COR-L47 (cell line): ENCODE measurements around the gene METAP1D.
"Not testable (repeated sequence)": the region's sequence is repeated elsewhere in the genome, so short reads cannot be mapped to it uniquely, and the experiment has no call there.

Experiments
- DNase-seq: peaks from one replicate; lab custom pipeline; 2025; lab: John Stamatoyannopoulos, UW

METAP1D gene

DNA sequence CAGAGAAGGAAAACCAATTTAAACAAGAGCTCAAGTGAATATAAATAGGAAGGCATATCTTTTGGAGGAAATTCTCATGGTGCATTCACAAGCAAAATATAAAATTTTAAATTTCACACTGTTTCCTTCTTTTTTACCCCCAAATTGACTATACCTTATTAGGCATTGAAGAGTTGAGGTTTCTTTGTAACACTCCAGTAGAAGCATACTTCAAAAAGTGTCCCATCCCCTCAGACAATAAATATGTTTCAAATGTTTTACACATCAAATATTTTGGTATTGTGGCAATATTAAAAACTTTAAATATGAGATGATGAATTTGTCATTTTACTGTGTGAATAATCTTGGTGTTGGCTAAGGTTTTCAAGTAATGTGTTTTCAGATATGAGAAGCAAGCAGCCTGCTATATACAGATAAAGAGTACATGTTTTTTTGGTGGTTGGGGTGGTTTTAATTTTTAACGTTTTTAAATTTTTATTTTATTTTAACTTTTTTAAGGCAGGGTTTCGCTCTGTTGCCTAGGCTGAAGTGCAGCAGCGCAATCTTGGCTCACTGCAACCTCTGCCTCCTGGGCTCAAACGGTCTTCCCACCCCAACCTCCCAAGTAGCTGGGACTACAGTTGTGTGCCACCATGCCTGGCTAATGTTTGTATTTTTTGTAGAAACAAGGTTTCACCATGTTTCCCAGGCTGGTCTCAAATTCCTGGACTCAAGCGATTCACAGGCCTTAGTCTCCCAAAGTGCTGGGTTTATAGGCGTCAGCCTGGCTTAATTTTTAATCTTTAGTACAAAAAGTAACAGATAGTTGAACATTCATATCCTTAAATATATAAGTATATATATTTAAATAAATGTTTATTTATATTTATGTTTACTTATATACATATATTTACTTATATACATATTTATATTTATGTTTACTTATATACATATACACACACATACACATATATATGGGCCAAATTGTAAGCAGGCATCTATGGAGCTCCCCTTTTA lies 49.1 kb downstream of the METAP1D start:
- DNase-seq = no peak

DNA sequence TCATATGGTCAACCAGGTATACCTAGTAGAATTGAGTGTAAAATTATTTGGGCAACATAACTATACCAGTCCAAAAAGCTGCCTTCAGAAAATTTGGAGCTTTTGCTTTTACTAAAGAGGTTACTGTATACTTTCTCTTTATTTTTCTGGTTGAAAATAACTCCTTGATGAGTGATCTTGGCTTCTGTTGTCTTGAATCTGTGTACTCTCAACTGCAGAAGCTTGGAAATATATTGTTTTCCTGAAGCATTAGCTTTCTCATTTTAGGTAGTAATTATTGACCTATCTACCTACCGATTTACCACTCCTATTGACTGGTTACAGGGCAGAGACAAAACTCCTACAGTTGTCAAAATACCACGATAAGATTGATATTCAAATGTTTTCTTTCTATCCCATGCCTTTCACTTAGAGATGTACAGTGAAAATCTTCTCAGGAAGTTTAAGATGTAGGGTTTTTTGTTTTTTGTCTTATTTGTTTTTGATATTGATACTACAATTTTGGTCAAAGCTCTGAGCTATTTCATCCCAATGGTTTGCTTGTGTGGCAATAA lies 49.9 kb downstream of the METAP1D start:
- DNase-seq = no peak

DNA sequence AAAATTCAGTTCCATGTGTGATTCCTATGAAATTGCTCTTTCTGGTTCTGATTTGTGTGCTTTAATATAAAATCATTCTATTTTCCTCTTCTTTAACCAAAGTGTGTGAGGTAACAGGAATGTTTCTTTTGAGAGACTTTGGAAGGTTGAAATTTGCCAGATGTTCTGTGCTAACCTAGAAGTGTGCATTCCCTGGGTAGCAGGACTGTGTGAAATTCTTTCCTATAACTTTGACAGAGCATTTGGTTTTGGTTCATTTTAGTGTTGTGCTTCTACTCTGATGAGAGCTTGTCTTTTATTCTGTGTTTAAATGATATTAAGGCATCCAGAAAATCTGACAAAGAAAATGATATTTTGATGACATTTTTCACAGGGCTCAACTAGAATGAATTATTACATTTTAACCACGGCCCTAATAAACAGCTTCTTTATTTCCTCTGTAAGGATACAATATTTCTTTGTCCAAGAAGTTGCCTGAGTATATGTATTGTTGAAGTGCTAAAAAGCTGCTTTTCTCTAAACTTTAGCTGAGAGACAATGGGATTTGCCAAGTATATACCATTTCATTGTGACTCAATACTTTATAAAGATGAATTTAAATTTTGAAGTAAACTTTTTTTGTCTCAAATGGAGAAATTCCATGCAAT lies 50.8 kb downstream of the METAP1D start:
- DNase-seq = no peak

DNA sequence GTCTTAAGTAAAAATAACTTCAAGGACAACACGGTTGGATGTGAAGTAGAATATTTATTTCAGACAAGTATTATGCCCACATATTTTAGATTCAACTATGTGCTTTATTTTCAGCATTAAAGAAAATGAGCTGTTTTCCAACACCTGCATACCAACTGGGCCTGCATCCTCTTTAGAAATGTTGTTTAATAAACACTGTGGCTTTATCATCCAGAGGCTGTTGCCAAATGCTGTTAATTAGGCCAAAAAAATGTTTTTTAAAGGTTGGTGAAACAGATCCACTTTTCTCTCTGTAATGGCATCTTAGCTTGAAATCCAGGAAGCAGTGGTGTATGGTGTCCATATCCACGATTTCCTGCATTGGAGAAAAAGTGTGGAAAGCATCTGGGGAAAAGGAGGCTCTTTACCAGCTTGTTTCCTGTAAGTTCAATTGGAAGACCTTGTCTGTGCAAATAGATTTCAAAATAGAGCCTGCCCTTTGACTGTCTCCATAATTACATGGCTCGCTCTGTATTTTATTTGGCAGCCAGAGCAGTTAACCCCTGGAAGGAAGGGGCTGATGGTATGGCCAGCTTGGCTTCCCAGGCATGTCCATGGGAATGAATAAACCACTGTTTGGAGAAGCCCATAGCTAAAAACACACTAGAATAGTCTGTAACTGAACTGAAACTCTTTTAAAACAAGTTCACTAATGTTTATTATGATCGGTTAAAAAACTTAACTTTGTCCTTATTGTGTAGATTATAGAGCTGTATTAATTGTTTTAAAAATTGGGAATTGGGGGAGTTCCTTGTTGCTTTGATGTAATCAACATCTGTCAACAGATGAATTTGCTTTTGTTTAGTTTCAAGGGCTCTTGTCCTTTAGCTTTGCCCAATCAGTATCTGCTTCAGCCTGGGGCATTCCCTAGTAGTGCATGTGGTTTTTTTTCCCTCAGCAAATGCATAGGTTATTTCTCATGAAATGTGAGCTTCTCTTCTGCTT lies 52.5 kb downstream of the METAP1D start:
- peak; percentile 51 for DNase-seq

DNA sequence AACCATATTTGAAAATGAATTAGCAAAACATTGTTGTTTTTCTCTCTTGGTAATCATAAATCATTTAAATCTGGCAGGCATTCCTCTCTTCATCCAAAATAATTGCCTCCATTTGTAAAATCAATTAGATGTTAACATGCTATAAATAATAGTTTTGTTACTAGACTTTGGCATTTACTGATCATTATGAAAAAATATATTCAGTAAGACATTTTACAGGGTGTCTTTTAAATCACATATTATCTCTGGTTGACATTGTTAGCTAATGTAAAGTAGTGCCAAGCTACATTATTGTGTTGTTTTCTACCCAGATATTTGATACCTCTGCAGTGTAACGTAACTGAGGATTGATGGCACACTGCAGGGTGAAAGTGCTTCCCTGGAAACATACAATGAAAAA lies 53.7 kb downstream of the METAP1D start:
- no peak for DNase-seq

DNA sequence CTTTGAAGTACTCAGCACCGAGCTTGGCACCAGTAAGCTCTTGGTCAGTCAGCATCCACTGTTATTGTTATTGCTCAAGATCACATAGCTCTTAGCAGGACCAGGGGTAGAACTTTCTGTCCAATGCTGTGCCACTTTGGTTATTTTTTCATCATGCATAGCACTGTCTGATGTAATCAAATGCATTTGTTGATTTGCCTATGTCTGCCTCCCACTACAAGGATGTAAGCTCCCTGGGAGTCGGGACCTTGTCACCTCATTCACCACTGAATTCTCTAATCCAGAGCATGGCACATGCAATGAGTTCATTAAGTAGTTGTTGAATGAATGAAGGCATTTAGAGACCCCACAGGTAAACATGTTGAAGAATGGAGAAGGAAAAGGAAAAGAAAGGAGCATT lies 56.5 kb downstream of the METAP1D start:
- DNase-seq = no peak

DNA sequence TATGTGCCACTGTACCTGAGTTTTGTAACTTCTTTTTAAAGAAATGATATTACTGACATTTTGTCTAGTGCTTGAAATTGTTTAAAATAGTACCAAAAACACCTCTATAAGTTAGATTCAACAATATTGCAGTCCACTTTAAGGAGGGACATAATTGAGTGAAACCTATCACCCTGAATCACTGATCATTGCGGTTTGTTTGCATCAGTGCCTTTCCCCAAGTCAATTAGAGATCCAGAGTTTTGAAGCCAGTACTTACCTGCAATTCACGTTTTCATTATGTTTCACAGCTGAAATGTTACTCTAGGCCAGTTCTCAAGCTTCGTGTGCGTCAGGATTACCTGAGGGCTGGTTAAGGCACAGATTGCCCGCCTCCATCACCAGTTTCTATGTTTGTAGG lies 58.9 kb downstream of the METAP1D start:
- DNase-seq = no peak

DNA sequence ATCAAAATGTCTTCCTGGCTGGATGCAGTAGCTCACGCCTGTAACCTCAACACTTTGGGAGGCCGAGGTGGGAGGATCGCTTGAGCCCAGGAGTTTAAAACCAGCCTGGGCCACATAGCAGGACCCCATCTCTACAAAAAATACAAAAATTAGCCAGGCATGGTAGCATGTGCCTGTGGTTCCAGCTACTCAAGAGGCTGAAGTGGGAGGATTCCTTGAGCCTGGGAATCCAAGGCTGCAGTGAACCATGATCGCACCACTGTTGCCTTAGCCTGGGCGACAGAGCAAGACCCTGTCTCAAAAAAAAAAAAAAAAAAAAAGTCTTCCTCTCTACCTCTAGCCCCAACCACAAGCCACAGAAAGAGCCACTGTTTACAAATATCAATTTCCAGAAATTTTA lies 60.4 kb downstream of the METAP1D start:
- DNase-seq = not testable (repeated sequence)

DNA sequence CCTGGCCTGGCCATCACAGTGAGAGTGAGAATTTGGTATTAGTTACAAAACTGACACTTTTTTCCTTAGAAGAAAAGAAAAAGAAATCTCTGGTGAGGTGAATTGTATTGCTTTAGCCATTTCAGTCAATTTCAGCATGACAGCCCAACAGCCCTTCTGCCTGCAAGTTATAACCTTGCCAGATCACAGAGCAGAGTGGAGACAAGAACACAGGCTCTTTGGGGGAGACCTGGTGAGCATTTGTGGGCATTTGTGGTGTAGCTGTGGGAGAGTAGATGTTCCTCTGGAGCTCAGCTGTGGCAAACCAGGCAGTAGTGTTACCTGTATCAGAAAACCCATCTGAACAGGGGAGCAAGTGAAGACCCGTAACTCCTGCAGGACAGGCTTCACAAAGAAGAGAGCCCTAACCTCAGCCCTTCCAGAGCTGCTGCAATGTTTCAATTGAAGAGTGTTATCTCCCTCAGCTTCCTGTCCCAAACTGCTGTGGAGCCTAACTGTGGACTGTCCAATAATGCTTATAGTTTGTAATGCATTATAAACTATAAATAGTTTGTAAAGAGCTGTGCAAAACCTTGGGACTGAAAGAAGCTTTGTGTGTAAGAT lies 62.8 kb downstream of the METAP1D start:
- DNase-seq = no peak

DNA sequence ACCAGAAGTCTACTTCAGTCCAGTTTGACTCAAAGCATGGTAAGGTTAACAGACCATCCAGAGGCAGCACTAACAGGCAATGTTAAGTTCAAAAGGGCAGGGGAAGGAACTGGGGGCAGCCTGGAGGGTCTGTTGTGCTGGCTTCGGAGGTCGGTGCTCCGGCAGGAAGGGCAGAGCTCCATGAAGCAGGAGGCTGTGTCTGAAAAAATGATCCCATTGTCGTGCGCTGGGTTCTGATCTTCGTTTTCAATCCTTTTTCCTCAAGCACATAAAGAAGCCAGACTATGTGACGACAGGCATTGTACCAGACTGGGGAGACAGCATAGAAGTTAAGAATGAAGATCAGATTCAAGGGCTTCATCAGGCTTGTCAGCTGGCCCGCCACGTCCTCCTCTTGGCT lies 63.7 kb downstream of the METAP1D start:
- DNase-seq = no peak

DNA sequence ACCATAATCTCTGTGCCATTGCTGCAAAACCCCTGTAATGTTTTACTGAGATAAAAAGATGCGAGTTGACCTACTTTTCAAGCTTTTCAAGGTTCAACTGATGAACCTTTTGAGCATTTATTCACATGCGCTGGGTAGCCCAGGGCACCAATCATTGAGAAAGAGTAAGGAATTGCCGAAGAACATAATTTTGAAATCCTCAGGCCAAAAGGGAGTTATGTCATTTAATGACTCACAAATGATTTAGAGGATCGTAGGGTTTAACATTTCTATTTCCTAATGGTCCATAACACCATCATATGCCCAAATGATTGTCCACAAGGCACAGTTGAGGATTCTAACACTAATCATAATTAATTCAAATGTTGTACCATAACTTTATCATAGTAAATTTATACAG lies 65.4 kb downstream of the METAP1D start:
- no peak for DNase-seq

DNA sequence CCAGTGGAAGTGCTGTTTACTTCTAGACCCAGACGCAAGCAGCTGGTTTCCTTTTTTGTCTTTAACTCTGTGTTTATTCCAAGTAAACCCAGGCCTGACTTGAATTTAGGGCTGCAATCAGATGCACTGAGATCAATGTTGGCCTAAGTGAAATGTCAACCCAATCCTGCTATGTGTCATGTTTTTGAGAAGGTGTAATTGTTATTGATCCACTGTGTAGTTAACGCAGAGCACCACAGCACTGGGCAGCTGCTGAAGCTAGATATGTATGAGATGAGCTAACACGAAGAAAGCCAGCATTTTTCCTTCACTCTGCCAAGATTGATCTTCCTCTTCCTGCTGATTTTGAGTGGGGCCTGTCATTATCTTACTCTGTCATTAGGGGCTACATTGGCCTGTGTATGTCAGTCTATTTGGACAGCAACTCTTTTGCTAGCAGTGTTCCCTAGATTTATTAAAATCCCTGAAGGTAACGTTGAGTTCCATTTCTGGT lies 66.7 kb downstream of the METAP1D start:
- DNase-seq = peak; percentile 52

DNA sequence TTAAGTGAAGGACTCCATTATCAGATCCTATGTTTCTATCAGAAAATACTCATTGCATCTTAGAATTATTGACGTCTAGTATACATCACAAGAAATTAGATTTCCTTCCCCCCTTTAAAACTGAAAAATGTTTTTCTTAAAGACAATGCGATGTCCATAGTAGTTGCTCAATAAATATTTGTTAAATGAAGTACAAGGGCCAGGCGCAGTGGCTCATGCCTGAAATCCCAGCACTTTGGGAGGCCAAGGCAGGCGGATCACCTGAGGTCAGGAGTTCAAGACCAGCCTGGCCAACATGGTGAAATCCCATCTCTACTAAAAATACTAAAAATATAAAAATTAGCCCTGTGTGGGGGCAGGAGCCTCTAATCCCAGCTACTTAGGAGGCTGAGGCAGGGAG lies 68.2 kb downstream of the METAP1D start:
- DNase-seq = not testable (repeated sequence)

DNA sequence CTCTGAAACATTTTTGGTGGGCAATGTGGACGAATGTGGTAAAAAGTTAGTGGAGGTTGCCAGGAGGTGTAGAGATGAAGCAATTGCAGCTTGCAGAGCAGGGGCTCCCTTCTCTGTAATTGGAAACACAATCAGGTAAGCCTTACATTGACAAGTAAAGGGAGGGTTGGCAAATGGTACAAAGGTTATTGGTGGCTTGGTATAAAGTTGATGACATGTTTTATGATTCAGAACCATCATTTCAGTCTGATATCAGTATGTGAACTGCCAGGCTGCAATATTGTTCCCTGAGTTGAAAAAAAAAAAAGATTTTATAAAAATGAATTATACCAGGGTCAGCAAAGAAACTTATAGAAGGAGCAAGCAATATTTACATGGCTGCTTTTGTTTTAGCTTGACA lies 71.2 kb downstream of the METAP1D start:
- no peak for DNase-seq

DNA sequence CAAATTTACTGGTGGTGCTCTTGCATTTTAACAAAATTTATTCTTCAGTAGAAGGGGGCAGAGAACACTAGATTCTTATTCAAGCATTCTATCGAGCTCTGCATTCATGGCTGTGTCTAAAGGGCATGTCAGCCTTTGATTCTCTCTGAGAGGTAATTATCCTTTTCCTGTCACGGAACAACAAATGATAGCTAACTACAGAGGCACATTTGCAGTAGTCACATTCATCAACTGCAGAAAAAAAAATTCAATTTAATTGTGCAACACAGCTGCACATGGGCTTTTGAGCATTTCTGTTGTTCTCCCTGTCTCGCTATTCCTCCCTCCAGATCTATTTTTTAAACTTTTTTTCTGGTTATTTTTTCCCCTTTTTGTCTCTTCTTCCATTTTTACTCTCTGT lies 72.5 kb downstream of the METAP1D start:
- DNase-seq = peak; percentile 72

DNA sequence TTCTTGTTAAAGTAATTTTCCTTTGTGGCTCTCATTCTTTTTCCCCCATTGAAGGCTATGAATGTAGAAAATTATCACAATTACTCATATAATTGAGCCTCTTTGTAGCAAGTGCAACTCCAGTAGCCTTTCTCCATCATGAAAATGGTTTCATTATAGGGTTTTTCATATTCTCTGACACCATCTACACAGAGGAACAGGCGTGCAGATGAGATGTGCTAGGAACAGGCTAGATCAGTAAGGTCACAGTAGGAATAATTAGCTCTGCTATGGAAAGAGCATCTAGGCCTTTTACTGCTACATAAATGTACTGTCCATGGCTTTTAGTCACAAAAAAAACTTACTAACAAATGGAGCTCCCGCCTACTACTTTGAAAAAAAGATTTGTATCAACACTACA lies 73.0 kb downstream of the METAP1D start:
- DNase-seq = no peak

DNA sequence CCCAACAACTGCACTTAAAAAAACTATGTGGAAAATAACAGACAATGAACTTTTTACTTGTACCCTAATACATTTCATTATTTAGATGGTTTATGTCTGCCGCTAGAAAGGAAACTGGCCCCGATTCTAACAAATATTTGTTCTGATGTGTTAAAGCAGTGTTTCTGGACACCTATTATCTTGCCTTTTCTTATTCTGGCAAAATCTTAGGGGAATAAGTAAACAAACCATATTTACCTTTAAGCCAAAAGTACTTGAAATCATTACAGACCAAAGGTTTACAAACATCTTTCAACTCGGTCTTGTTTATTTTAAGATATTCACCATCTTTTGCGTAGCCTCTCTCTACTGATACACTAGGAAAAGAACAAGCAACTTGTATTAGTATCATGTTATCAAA lies 73.8 kb downstream of the METAP1D start:
- DNase-seq = no peak

DNA sequence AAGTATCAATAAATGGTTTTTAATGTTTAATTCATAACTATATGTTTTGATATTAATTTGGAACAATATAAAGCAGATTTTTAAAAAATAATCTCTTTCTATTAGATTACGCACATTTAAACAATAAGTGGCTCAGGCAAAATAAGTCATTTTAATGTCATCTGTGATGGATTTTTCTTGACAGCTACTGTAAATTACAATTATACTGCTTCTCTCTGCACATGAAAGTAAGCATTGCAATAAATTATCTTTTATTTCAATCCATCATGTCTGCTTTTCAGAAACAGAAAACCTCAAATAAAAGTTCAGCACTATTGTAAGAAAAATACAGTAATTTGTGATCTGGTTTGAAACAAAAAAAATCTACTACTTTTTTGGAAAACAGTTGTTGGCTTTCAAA lies 74.5 kb downstream of the METAP1D start:
- no peak for DNase-seq

DNA sequence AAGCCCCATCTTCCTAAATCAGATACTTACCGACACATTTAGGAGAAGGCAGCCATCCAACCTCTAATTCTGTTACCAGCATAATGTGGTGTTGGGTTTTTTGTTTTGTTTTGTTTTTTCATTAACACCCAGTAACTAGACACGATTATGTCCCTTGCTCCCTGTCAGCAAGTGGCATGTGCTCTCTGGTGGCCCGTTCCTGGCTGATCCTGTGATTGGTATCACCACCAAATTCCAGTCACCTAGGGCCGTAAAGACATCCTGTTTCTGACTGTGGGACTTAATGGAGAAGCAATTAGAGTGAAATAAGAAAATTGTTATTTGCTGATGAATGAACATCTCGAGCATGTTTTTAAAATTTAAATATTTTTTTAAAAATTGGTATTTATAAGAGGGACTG lies 79.7 kb downstream of the METAP1D start:
- DNase-seq = no peak

DNA sequence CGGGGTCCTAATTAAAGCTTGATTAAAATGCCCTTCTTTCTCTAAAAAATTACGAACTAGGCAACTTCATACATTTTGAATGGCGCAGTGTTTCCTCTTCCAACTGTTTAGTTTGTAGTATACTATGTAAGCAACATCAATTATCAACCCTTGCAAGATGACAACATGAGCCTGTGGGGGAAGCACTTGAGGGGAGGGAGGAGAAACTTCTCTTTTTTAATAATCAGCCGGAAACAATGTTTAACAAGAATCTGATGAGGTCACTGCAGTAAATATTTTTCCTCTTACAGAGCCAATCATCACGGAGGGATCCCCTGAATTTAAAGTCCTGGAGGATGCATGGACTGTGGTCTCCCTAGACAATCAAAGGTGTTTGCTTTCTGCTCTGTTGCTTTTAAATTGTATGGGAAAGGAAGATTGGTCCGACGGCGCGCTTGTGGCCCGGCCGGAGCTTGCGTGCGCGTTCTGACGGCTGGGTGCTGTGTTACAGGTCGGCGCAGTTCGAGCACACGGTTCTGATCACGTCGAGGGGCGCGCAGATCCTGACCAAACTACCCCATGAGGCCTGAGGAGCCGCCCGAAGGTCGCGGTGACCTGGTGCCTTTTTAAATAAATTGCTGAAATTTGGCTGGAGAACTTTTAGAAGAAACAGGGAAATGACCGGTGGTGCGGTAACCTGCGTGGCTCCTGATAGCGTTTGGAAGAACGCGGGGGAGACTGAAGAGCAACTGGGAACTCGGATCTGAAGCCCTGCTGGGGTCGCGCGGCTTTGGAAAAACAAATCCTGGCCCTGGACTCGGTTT lies 80.3 kb downstream of the METAP1D start:
- no peak for DNase-seq
